Measurements from ENCODE around the gene VTCN1.

DNA sequence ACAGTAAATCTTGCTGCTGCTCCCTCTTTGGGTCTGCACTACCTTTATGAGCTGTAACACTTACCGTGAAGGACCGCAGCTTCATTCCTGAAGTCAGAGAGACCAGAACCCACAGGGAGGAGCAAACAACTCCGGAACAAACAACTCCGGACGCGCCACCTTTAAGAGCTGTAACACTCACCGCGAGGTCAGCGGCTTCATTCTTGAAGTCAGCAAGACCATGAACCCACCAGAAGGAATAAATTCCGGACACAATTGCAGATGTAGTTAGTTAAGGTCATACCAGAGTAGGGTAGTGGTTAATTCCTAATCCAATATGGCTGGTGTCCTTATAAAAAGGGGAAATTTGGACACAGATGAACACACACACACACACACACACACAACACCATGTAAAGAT is 37.7 kb downstream of the VTCN1 start:
- TF ChIP-seq ZNF529 (tag by site-specific recombination; IDR thresholded peaks at IDR 0.05; ENCODE audit: insufficient replicate concordance), result no peak
- no peak for TF ChIP-seq ZNF664 (tag by site-specific recombination; IDR thresholded peaks at IDR 0.05)
- TF ChIP-seq, protein P1, sequence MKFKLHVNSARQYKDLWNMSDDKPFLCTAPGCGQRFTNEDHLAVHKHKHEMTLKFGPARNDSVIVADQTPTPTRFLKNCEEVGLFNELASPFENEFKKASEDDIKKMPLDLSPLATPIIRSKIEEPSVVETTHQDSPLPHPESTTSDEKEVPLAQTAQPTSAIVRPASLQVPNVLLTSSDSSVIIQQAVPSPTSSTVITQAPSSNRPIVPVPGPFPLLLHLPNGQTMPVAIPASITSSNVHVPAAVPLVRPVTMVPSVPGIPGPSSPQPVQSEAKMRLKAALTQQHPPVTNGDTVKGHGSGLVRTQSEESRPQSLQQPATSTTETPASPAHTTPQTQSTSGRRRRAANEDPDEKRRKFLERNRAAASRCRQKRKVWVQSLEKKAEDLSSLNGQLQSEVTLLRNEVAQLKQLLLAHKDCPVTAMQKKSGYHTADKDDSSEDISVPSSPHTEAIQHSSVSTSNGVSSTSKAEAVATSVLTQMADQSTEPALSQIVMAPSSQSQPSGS (tag by site-specific recombination; IDR thresholded peaks at IDR 0.05; ENCODE audit: low read depth), result no peak
- no peak for TF ChIP-seq ZNF555 (tag by site-specific recombination; conservative IDR thresholded peaks at IDR 0.05)
- TF ChIP-seq, protein P2, sequence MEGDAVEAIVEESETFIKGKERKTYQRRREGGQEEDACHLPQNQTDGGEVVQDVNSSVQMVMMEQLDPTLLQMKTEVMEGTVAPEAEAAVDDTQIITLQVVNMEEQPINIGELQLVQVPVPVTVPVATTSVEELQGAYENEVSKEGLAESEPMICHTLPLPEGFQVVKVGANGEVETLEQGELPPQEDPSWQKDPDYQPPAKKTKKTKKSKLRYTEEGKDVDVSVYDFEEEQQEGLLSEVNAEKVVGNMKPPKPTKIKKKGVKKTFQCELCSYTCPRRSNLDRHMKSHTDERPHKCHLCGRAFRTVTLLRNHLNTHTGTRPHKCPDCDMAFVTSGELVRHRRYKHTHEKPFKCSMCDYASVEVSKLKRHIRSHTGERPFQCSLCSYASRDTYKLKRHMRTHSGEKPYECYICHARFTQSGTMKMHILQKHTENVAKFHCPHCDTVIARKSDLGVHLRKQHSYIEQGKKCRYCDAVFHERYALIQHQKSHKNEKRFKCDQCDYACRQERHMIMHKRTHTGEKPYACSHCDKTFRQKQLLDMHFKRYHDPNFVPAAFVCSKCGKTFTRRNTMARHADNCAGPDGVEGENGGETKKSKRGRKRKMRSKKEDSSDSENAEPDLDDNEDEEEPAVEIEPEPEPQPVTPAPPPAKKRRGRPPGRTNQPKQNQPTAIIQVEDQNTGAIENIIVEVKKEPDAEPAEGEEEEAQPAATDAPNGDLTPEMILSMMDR (tag by site-specific recombination; IDR thresholded peaks at IDR 0.05), result no peak
- no peak for TF ChIP-seq ZNF121 (tag by site-specific recombination; IDR thresholded peaks at IDR 0.05)
- TF ChIP-seq, protein P3, sequence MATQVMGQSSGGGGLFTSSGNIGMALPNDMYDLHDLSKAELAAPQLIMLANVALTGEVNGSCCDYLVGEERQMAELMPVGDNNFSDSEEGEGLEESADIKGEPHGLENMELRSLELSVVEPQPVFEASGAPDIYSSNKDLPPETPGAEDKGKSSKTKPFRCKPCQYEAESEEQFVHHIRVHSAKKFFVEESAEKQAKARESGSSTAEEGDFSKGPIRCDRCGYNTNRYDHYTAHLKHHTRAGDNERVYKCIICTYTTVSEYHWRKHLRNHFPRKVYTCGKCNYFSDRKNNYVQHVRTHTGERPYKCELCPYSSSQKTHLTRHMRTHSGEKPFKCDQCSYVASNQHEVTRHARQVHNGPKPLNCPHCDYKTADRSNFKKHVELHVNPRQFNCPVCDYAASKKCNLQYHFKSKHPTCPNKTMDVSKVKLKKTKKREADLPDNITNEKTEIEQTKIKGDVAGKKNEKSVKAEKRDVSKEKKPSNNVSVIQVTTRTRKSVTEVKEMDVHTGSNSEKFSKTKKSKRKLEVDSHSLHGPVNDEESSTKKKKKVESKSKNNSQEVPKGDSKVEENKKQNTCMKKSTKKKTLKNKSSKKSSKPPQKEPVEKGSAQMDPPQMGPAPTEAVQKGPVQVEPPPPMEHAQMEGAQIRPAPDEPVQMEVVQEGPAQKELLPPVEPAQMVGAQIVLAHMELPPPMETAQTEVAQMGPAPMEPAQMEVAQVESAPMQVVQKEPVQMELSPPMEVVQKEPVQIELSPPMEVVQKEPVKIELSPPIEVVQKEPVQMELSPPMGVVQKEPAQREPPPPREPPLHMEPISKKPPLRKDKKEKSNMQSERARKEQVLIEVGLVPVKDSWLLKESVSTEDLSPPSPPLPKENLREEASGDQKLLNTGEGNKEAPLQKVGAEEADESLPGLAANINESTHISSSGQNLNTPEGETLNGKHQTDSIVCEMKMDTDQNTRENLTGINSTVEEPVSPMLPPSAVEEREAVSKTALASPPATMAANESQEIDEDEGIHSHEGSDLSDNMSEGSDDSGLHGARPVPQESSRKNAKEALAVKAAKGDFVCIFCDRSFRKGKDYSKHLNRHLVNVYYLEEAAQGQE (tag by site-specific recombination; IDR thresholded peaks at IDR 0.05), result no peak
